GM18505 (cell line): ENCODE data around the gene PROK1.
"Not testable (repeated sequence)": the region's sequence is repeated elsewhere in the genome, so short reads cannot be mapped to it uniquely, and the experiment has no call there.

Source experiments
- ATAC-seq: cut with Tn5 transposase; IDR thresholded peaks from one replicate; pipeline ENCODE4 v1.9.1; 2021; ENCODE audit not compliant: unreplicated experiment
- POLR2A ChIP-seq: IDR thresholded peaks from 4 replicates; pipeline ENCODE4 v1.6.1; 2011; ENCODE audit warnings: borderline replicate concordance; ENCODE audit not compliant: insufficient read depth, insufficient read length; ENCODE audit errors: extremely low read depth

Gene PROK1

GRCh38 chr1:110450929-110451328 lies at the start of gene PROK1:
Gene PROK1, plus strand, starts transcription at chr1:110451149. Its CDS starts 68 bp downstream, at chr1:110451217.
- no peak for TF ChIP-seq POLR2A
- ATAC-seq, result no peak

- TF ChIP-seq POLR2A, result no peak
- no peak for ATAC-seq
These were observed 47.1 kb upstream of the PROK1 start for GRCh38 chr1:110403805-110404204.

- no peak for ATAC-seq
- no peak for TF ChIP-seq POLR2A
These were observed 46.5 kb upstream of the PROK1 start for GRCh38 chr1:110404401-110404800.

GRCh38 chr1:110406407-110406806 lies 44.5 kb upstream of the PROK1 start:
- not testable (repeated sequence) for ATAC-seq

- peak; percentile 84 for ATAC-seq
- TF ChIP-seq POLR2A, result peak; percentile 86
These were observed 43.4 kb upstream of the PROK1 start, which contains the start of gene LAMTOR5 for GRCh38 chr1:110407260-110408210. Gene LAMTOR5, minus strand, starts transcription at chr1:110407694. Its CDS starts 74 bp downstream, at chr1:110407620.

GRCh38 chr1:110408488-110408887 lies 42.5 kb upstream of the PROK1 start:
- no peak for TF ChIP-seq POLR2A
- no peak for ATAC-seq

- no peak for ATAC-seq
These were observed 41.6 kb upstream of the PROK1 start for GRCh38 chr1:110409316-110409715.

GRCh38 chr1:110411173-110411735 lies 39.7 kb upstream of the PROK1 start:
- no peak for ATAC-seq
- no peak for TF ChIP-seq POLR2A

More at GRCh38 chr1:110409316-110409715, 41.6 kb upstream of the PROK1 start:
- no peak for TF ChIP-seq POLR2A

- no peak for ATAC-seq
- TF ChIP-seq POLR2A, result no peak
These were observed 38.4 kb upstream of the PROK1 start for GRCh38 chr1:110412576-110412975.

- ATAC-seq, result not testable (repeated sequence)
These were observed 37.9 kb upstream of the PROK1 start for GRCh38 chr1:110413045-110413444.

- TF ChIP-seq POLR2A, result no peak
- no peak for ATAC-seq
These were observed 32.2 kb upstream of the PROK1 start for GRCh38 chr1:110418729-110419128.

- no peak for TF ChIP-seq POLR2A
- no peak for ATAC-seq
These were observed 30.8 kb upstream of the PROK1 start for GRCh38 chr1:110420023-110420662.

GRCh38 chr1:110420874-110421793 lies 29.8 kb upstream of the PROK1 start:
- no peak for ATAC-seq
- no peak for TF ChIP-seq POLR2A
